Measurements from ENCODE around the gene LMNTD2. TPM values are rescaled to one million over a fixed set of nuclear protein-coding genes. Genes with fewer than 3 reads are reported as not detected.

Gene LMNTD2
- total RNA-seq, 1 donor from 2014 or later = 4.2 TPM

- no peak for DNase-seq (ENCODE audit: low spot score)
Observed at GRCh38 chr11:516400-516799, 44.1 kb downstream of the LMNTD2 start.

GRCh38 chr11:515131-515530 is 45.4 kb downstream of the LMNTD2 start:
- H3K27me3 Mint-ChIP-seq (ENCODE audit: unreplicated experiment) = peaks cover 13% of the 10 kb centered on the region
- H3K36me3 Mint-ChIP-seq (ENCODE audit: low read depth, unreplicated experiment) = peaks cover 24% of the 10 kb centered on the region
- DNase-seq (ENCODE audit: low spot score) = no peak
- H3K4me1 Mint-ChIP-seq (ENCODE audit: unreplicated experiment) = no peaks in the 10 kb centered on the region
- no peak for TF ChIP-seq CTCF (IDR thresholded peaks at IDR 0.05; ENCODE audit: unreplicated experiment)
- no peaks in the 10 kb centered on the region for H3K9me3 Mint-ChIP-seq (ENCODE audit: unreplicated experiment)
- H3K27ac Mint-ChIP-seq (ENCODE audit: unreplicated experiment) = no peak overlapping the region
- H3K4me3 Mint-ChIP-seq (ENCODE audit: unreplicated experiment) = no peak overlapping the region

More at GRCh38 chr11:516400-516799, 44.1 kb downstream of the LMNTD2 start:
- H3K9me3 Mint-ChIP-seq (ENCODE audit: unreplicated experiment) = no peaks in the 10 kb centered on the region
- H3K27me3 Mint-ChIP-seq (ENCODE audit: unreplicated experiment) = peaks cover 13% of the 10 kb centered on the region
- H3K4me1 Mint-ChIP-seq (ENCODE audit: unreplicated experiment) = no peaks in the 10 kb centered on the region
- H3K4me3 Mint-ChIP-seq (ENCODE audit: unreplicated experiment) = no peak overlapping the region
- TF ChIP-seq CTCF (IDR thresholded peaks at IDR 0.05; ENCODE audit: unreplicated experiment) = no peak
- no peak overlapping the region for H3K27ac Mint-ChIP-seq (ENCODE audit: unreplicated experiment)
- H3K36me3 Mint-ChIP-seq (ENCODE audit: low read depth, unreplicated experiment) = peaks cover 30% of the 10 kb centered on the region

- H3K4me3 Mint-ChIP-seq (ENCODE audit: unreplicated experiment) = no peak overlapping the region
- H3K27me3 Mint-ChIP-seq (ENCODE audit: unreplicated experiment) = peaks cover 14% of the 10 kb centered on the region
- H3K4me1 Mint-ChIP-seq (ENCODE audit: unreplicated experiment) = no peaks in the 10 kb centered on the region
- TF ChIP-seq CTCF (IDR thresholded peaks at IDR 0.05; ENCODE audit: unreplicated experiment) = no peak
- H3K27ac Mint-ChIP-seq (ENCODE audit: unreplicated experiment) = no peak overlapping the region
- no peaks in the 10 kb centered on the region for H3K9me3 Mint-ChIP-seq (ENCODE audit: unreplicated experiment)
- peaks cover 29% of the 10 kb centered on the region for H3K36me3 Mint-ChIP-seq (ENCODE audit: low read depth, unreplicated experiment)
- no peak for DNase-seq (ENCODE audit: low spot score)
Observed at GRCh38 chr11:514606-515005, 45.9 kb downstream of the LMNTD2 start.

GRCh38 chr11:512761-513595 is 47.6 kb downstream of the LMNTD2 start:
- H3K4me3 Mint-ChIP-seq (ENCODE audit: unreplicated experiment) = no peak overlapping the region
- H3K36me3 Mint-ChIP-seq (ENCODE audit: low read depth, unreplicated experiment) = peaks cover 30% of the 10 kb centered on the region
- peaks cover 11% of the 10 kb centered on the region for H3K27me3 Mint-ChIP-seq (ENCODE audit: unreplicated experiment)
- H3K27ac Mint-ChIP-seq (ENCODE audit: unreplicated experiment) = no peak overlapping the region
- no peaks in the 10 kb centered on the region for H3K4me1 Mint-ChIP-seq (ENCODE audit: unreplicated experiment)
- H3K9me3 Mint-ChIP-seq (ENCODE audit: unreplicated experiment) = no peaks in the 10 kb centered on the region
- no peak for TF ChIP-seq CTCF (IDR thresholded peaks at IDR 0.05; ENCODE audit: unreplicated experiment)
- no peak for DNase-seq (ENCODE audit: low spot score)

GRCh38 chr11:508956-509355 is 51.6 kb downstream of the LMNTD2 start:
- Mint-ChIP-seq H3K4me1 (ENCODE audit: unreplicated experiment) (peaks cover 14% of the 10 kb centered on the region), H3K27me3 (ENCODE audit: unreplicated experiment) (peaks cover 10% of the 10 kb centered on the region), H3K27ac (ENCODE audit: unreplicated experiment) (no peak overlapping the region), H3K36me3 (ENCODE audit: low read depth, unreplicated experiment) (peaks cover 10% of the 10 kb centered on the region), H3K9me3 (ENCODE audit: unreplicated experiment) (no peaks in the 10 kb centered on the region), H3K4me3 (ENCODE audit: unreplicated experiment) (no peak overlapping the region)
- TF ChIP-seq CTCF (IDR thresholded peaks at IDR 0.05; ENCODE audit: unreplicated experiment) = no peak
- DNase-seq (ENCODE audit: low spot score) = no peak

Measured in endothelial cell (in vitro differentiated cells).